Stomach (tissue), 9 donors: Measurements from ENCODE around the gene SLC39A13. TPM values are rescaled to one million over a fixed set of nuclear protein-coding genes. Genes with fewer than 3 reads are reported as not detected.
A peak's percentile ranks its signal among the peaks of the same experiment; 100 is the strongest.

Experiments
- DNase-seq, 2 donors: peaks; one replicate each; pipeline versions ENCODE4 v3.0.0 to v3.0.0-alpha.2; 2013 to 2019
- H3K27ac ChIP-seq, 5 donors: fragments of 200-600 bp in 4 of 5; sonication (generic) in 4 of 5; one replicate each; pipeline ENCODE4 v1.5.1; 2013 to 2019; ENCODE audit warnings: mild to moderate bottlenecking in 1 of 5, moderate library complexity in 1 of 5
- H3K27me3 ChIP-seq, 3 donors: fragments of 200-600 bp; sonication (generic); one replicate each; pipeline ENCODE4 v1.5.1; 2017 to 2019; ENCODE audit warnings: mixed run types in 1 of 3
- H3K36me3 ChIP-seq, 4 donors: fragments of 200-600 bp; sonication (generic); 1 replicate in 3 of 4; 2 replicates in 1 of 4; pipeline ENCODE4 v1.5.1; 2016 to 2019
- H3K4me1 ChIP-seq, 4 donors: fragments of 200-600 bp; sonication (generic); one replicate each; pipeline ENCODE4 v1.5.1; 2016 to 2019
- H3K4me3 ChIP-seq, 4 donors: fragments of 200-600 bp; sonication (generic) in 3 of 4; one replicate each; pipeline ENCODE4 v1.5.1; 2016 to 2019; ENCODE audit warnings: mild to moderate bottlenecking in 1 of 4
- H3K9me3 ChIP-seq, 4 donors: fragments of 200-600 bp; sonication (generic); one replicate each; pipeline ENCODE4 v1.5.1; 2016 to 2019
- CTCF ChIP-seq, 7 experiments: fragments of 450-650 bp in 4 of 7; fragments of 200-600 bp in 3 of 7; sonication (generic) in 3 of 7; IDR thresholded peaks; one replicate each; pipeline ENCODE4 v1.5.1; 2016 to 2019; ENCODE audit warnings: antibody characterized with exemption in 7 of 7, control low read depth in 2 of 7, mild to moderate bottlenecking in 1 of 7
- EP300 ChIP-seq: sonication (generic); formaldehyde crosslinking; IDR thresholded peaks from one replicate; pipeline ENCODE4 v1.6.1; 2017; ENCODE audit warnings: antibody characterized with exemption
- POLR2A ChIP-seq, 4 donors: fragments of 450-650 bp; IDR thresholded peaks; one replicate each; pipeline ENCODE4 v1.6.1; 2016; ENCODE audit warnings: antibody characterized with exemption in 4 of 4, control low read depth in 2 of 4, mild to moderate bottlenecking in 1 of 4, moderate library complexity in 1 of 4
- POLR2AphosphoS5 ChIP-seq, 3 donors: sonication (generic); formaldehyde crosslinking; IDR thresholded peaks; one replicate each; pipeline ENCODE4 v1.6.1; 2016; ENCODE audit warnings: antibody characterized with exemption in 3 of 3
- WGBS, 5 donors: extraction: QIAGEN DNeasy Blood & Tissue Kit in 3 of 5; methylation state at CpG; one replicate each; pipeline versions ENCODE4 v1.1.5 to v1.1.7; 2013 to 2018; 5-methylcytosine and 5-hydroxymethylcytosine counted together
- intact Hi-C: fragments of 100-400 bp; cut with DNase I; formaldehyde crosslinking; loops from one replicate; pipeline ENCODE4 v1.15.1; 2023; ENCODE audit warnings: low total_unique reads
- polyA plus RNA-seq, 3 donors: library from polyadenylated mRNA; stranded (reverse); fragments of 200-250 nt; gene quantifications; one replicate each; pipeline ENCODE4 v1.2.3, GENCODE V29; 2013
- total RNA-seq, 5 donors: library from RNA; depleted of rRNA; stranded (reverse); fragments of >200 nt; gene quantifications; one replicate each; pipeline versions ENCODE4 v1.1.0 to v1.2.3, GENCODE V29; 2014 to 2016
- donor health status: healthy with polysubstance abuse.
- donor health status: Bipolar disorder and iron deficiency.
- donor health status: healthy.

The SLC39A13 gene
- total and polyA plus RNA-seq, 8 donors: 7.0 to 158 (median 25.9) TPM

- peak in 1 of 2 donors; percentile 11 for DNase-seq
- H3K4me3 ChIP-seq: peak overlapping the region; percentile 14 to 41 (median 36)
- WGBS, 5 donors: 66 to 76% (median 71%) methylated on average over 5 of the region's 5 CpGs
- no peaks in the 10 kb centered on the region for H3K9me3 ChIP-seq
- peaks cover 0 to 16% (median 0%) of the 10 kb centered on the region in 4 donors for H3K4me1 ChIP-seq
- H3K36me3 ChIP-seq: peaks cover 0 to 10% (median 0%) of the 10 kb centered on the region in 4 donors
- intact Hi-C loops: loop anchor here (10.0 kb wide), 1 partner anchor 67 kb away; the partner anchor contains the start of gene RAPSN
- peak overlapping the region; percentile 19 to 87 (median 77) for H3K27ac ChIP-seq
- TF ChIP-seq POLR2AphosphoS5 (IDR thresholded peaks at IDR 0.05) (no peak), POLR2A (IDR thresholded peaks at IDR 0.05) (no peak), EP300 (no peak), CTCF (IDR thresholded peaks at IDR 0.05) (no peak)
- H3K27me3 ChIP-seq: no peaks in the 10 kb centered on the region
Observed at GRCh38 chr11:47377571-47378009, 30.8 kb upstream of the SLC39A13 start.

DNA sequence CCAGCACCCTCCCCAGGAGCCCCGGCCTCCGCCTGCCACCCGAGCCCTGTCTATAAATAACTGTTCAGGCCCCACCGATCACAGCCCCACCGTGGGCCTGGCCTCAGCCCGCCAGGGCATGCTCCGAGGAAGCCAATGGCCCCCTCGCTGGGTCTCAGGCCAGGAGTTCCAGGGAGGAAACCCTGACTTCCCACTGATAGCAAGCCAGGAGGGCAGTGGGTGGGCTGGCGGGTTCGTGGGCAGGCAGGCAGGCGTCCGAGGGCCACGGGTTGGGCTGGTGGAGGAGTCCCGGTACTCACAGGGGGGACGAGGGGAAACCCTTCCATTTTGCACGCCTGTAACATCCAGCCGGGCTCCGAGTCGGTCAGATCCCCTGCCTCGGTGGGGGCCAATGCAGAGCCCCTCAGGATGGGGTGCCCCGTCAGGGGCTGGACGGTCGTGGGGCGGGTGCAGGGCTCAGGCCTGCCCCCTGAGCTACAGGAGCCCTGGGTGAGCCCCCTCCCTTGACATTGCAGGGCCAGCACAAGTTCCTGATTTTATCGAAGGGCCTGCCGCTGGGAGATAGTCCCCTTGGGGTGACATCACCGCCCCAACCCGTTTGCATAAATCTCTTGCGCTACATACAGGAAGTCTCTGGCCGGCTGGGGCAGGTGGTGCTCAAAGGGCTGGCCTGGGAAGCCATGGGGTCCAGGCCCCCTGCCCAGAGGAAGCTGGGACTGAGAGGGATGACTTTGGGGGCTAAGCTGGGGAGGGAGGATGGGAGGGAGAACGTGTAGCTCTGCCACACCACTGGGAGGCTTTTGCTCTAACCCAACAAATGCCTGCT lies 30.2 kb upstream of the SLC39A13 start, which contains the start of gene SPI1:
Gene SPI1, minus strand, starts transcription at position 538 of the 826 bp plus-strand sequence. Its CDS starts 194 bp downstream, at position 344.
- WGBS, 5 donors: 65 to 75% (median 71%) methylated on average over 25 to 31 of the region's 31 CpGs
- H3K4me1 ChIP-seq: peaks cover 0 to 16% (median 0%) of the 10 kb centered on the region in 4 donors
- intact Hi-C loops: loop anchor here (10.0 kb wide), 1 partner anchor 67 kb away; the partner anchor contains the start of gene RAPSN
- TF ChIP-seq EP300 (no peak), POLR2AphosphoS5 (IDR thresholded peaks at IDR 0.05) (peak in 1 of 3 donors; percentile 40), CTCF (IDR thresholded peaks at IDR 0.05) (no peak), POLR2A (IDR thresholded peaks at IDR 0.05) (no peak)
- H3K9me3 ChIP-seq: no peaks in the 10 kb centered on the region
- H3K27me3 ChIP-seq: no peaks in the 10 kb centered on the region
- peak; percentile 51 to 60 for DNase-seq
- peak within 1 kb of the TSS; percentile 19 to 87 (median 77) for H3K27ac ChIP-seq
- peaks cover 0 to 4% (median 0%) of the 10 kb centered on the region in 4 donors for H3K36me3 ChIP-seq
- peak within 1 kb of the TSS; percentile 14 to 41 (median 36) for H3K4me3 ChIP-seq

- no peak for DNase-seq
- no peak for TF ChIP-seq POLR2AphosphoS5 (IDR thresholded peaks at IDR 0.05)
- no peak for TF ChIP-seq CTCF (IDR thresholded peaks at IDR 0.05)
- no peak for TF ChIP-seq POLR2A (IDR thresholded peaks at IDR 0.05)
- no peak for TF ChIP-seq EP300
- H3K4me1 ChIP-seq: peaks cover 0 to 13% (median 0%) of the 10 kb centered on the region in 4 donors
- intact Hi-C loops: loop anchor here (10.0 kb wide), 1 partner anchor 66 kb away; the partner anchor contains the start of gene RAPSN
- no peaks in the 10 kb centered on the region for H3K27me3 ChIP-seq
- H3K4me3 ChIP-seq: no peak overlapping the region
- H3K36me3 ChIP-seq: peaks cover 0 to 4% (median 0%) of the 10 kb centered on the region in 4 donors
- no peaks in the 10 kb centered on the region for H3K9me3 ChIP-seq
- peak overlapping the region; percentile 9 to 87 (median 77) for H3K27ac ChIP-seq
Observed at GRCh38 chr11:47378836-47379170, 29.6 kb upstream of the SLC39A13 start.

GRCh38 chr11:47379317-47379716 lies 29.1 kb upstream of the SLC39A13 start:
- WGBS, 5 donors: 71 to 88% (median 82%) methylated on average over 2 of the region's 2 CpGs
- no peak for DNase-seq
- no peak overlapping the region for H3K4me3 ChIP-seq
- H3K36me3 ChIP-seq: peaks cover 0 to 4% (median 0%) of the 10 kb centered on the region in 4 donors
- peak overlapping the region in 1 of 5 donors; percentile 87 for H3K27ac ChIP-seq
- TF ChIP-seq EP300 (no peak), POLR2AphosphoS5 (IDR thresholded peaks at IDR 0.05) (no peak)
- H3K27me3 ChIP-seq: no peaks in the 10 kb centered on the region
- H3K4me1 ChIP-seq: peaks cover 0 to 8% (median 0%) of the 10 kb centered on the region in 4 donors
- intact Hi-C loops: loop anchor here (10.0 kb wide), 1 partner anchor 65 kb away; the partner anchor contains the start of gene RAPSN
- no peaks in the 10 kb centered on the region for H3K9me3 ChIP-seq
